Fibroblast of lung (primary cell): Measurements from ENCODE around the gene CORO1C. TPM values are rescaled to one million over a fixed set of nuclear protein-coding genes. Genes with fewer than 3 reads are reported as not detected.

Source experiments
- DNase-seq, 2 donors: peaks; one replicate each; pipeline versions ENCODE4 v3.0.0 to v3.0.0-alpha.2; 2010; ENCODE audit warnings: low read depth in 2 of 2
- H2AFZ ChIP-seq: 2 replicates; pipeline ENCODE4 v1.5.1; 2012; ENCODE audit warnings: low read length, control low read depth, inconsistent platforms
- H3K27ac ChIP-seq: 2 replicates; pipeline ENCODE4 v1.5.1; 2011; ENCODE audit warnings: low read length, control low read depth; ENCODE audit not compliant: insufficient read depth
- H3K27me3 ChIP-seq: 2 replicates; pipeline ENCODE4 v1.5.1; 2011; ENCODE audit warnings: mild to moderate bottlenecking, low read length; ENCODE audit not compliant: control insufficient read depth, insufficient read depth
- H3K36me3 ChIP-seq: 2 replicates; pipeline ENCODE4 v1.5.1; 2011; ENCODE audit warnings: low read length; ENCODE audit not compliant: control insufficient read depth, insufficient read depth
- H3K4me1 ChIP-seq: 2 replicates; pipeline ENCODE4 v1.5.1; 2011; ENCODE audit warnings: low read length; ENCODE audit not compliant: control insufficient read depth, insufficient read depth; ENCODE audit errors: extremely low read depth
- H3K4me2 ChIP-seq: 2 replicates; pipeline ENCODE4 v1.5.1; 2011; ENCODE audit warnings: low read length, control low read depth; ENCODE audit not compliant: insufficient read depth; ENCODE audit errors: extremely low read depth
- H3K4me3 ChIP-seq, 4 experiments: fragments of 200-600 bp in 1 of 4; sonication (generic) in 1 of 4; replicated peaks in 1 of 4; 2 replicates each; pipeline ENCODE4 v1.5.1; 2011 to 2016; ENCODE audit warnings: low read length in 4 of 4, low read depth in 3 of 4, mild to moderate bottlenecking in 3 of 4, control low read depth in 2 of 4, inconsistent platforms in 1 of 4, mixed read lengths in 1 of 4; ENCODE audit not compliant: insufficient read depth in 1 of 4; ENCODE audit errors: control extremely low read depth in 1 of 4
- H3K79me2 ChIP-seq: 2 replicates; pipeline ENCODE4 v1.5.1; 2012; ENCODE audit warnings: mild to moderate bottlenecking, low read length, inconsistent platforms; ENCODE audit not compliant: control insufficient read depth, insufficient read depth
- H3K9ac ChIP-seq: 2 replicates; pipeline ENCODE4 v1.5.1; 2011; ENCODE audit warnings: mild to moderate bottlenecking, low read length, control low read depth; ENCODE audit not compliant: insufficient read depth
- H3K9me3 ChIP-seq: 2 replicates; pipeline ENCODE4 v1.5.1; 2012; ENCODE audit warnings: low read depth, low read length; ENCODE audit not compliant: control insufficient read depth, insufficient read depth
- H4K20me1 ChIP-seq: 2 replicates; pipeline ENCODE4 v1.5.1; 2011; ENCODE audit warnings: low read length; ENCODE audit not compliant: control insufficient read depth, insufficient read depth; ENCODE audit errors: extremely low read depth
- CTCF ChIP-seq, 2 donors: IDR thresholded peaks in 1 of 2; conservative IDR thresholded peaks in 1 of 2; 1 replicate in 1 of 2; 2 replicates in 1 of 2; pipeline ENCODE4 v1.5.1; 2011 to 2012; ENCODE audit warnings: low read length in 2 of 2, control low read depth in 1 of 2, inconsistent platforms in 1 of 2, low read depth in 1 of 2, mild to moderate bottlenecking in 1 of 2
- EZH2 ChIP-seq: IDR thresholded peaks from 2 replicates; pipeline ENCODE4 v1.5.1; 2012; ENCODE audit warnings: low read length, control low read depth, mild to moderate bottlenecking; ENCODE audit errors: missing control alignments
- polyA plus RNA-seq, 2 donors: library from polyadenylated mRNA; depleted of rRNA in 1 of 2; stranded (reverse) in 1 of 2; unstranded in 1 of 2; fragments of >200 nt; gene quantifications; 2 replicates each; pipeline ENCODE4 v1.2.1, GENCODE V29; 2011 to 2012; ENCODE audit warnings: missing spikeins in 1 of 2
- total RNA-seq: library from RNA; depleted of rRNA; stranded (reverse); fragments of >200 nt; gene quantifications from 2 replicates; pipeline ENCODE4 v1.2.1, GENCODE V29; 2014

The CORO1C gene
- total and polyA plus RNA-seq, 2 donors (not counting 1 experiment from before 2014, with no cell fraction given) = 288 to 542 TPM

GRCh38 chr12:108747563-108747962, 16.2 kb upstream of the CORO1C start:
- no peak for DNase-seq
- Histone ChIP-seq H3K4me1 (no peaks in the 10 kb centered on the region), H3K9ac (no peak overlapping the region), H2AFZ (no peak overlapping the region), H3K4me3 (no peak overlapping the region), H3K27ac (no peak overlapping the region), H4K20me1 (no peaks in the 10 kb centered on the region), H3K9me3 (no peaks in the 10 kb centered on the region), H3K27me3 (no peaks in the 10 kb centered on the region), H3K79me2 (no peaks in the 10 kb centered on the region), H3K36me3 (no peaks in the 10 kb centered on the region), H3K4me2 (no peak overlapping the region)
- TF ChIP-seq CTCF (conservative IDR thresholded peaks at IDR 0.05 in 1 of 2, IDR thresholded peaks at IDR 0.05 in 1 of 2; ENCODE audit: low read depth in 1 of 2, low read length in 2 of 2) (no peak), EZH2 (no peak)

- TF ChIP-seq EZH2 (no peak), CTCF (conservative IDR thresholded peaks at IDR 0.05 in 1 of 2, IDR thresholded peaks at IDR 0.05 in 1 of 2; ENCODE audit: low read depth in 1 of 2, low read length in 2 of 2) (no peak)
- no peak overlapping the region for H3K4me3 ChIP-seq
- no peaks in the 10 kb centered on the region for H3K4me1 ChIP-seq
- no peak overlapping the region for H3K4me2 ChIP-seq
- no peak overlapping the region for H3K9ac ChIP-seq
- H4K20me1 ChIP-seq = no peaks in the 10 kb centered on the region
- no peak for DNase-seq
- no peaks in the 10 kb centered on the region for H3K79me2 ChIP-seq
- no peak overlapping the region for H2AFZ ChIP-seq
- H3K27me3 ChIP-seq = no peaks in the 10 kb centered on the region
- H3K36me3 ChIP-seq = no peaks in the 10 kb centered on the region
- H3K27ac ChIP-seq = no peak overlapping the region
- no peaks in the 10 kb centered on the region for H3K9me3 ChIP-seq
Observed at GRCh38 chr12:108745641-108746040, 14.3 kb upstream of the CORO1C start.

- H3K27ac ChIP-seq = no peak overlapping the region
- no peaks in the 10 kb centered on the region for H3K79me2 ChIP-seq
- no peak for TF ChIP-seq CTCF (conservative IDR thresholded peaks at IDR 0.05 in 1 of 2, IDR thresholded peaks at IDR 0.05 in 1 of 2; ENCODE audit: low read depth in 1 of 2, low read length in 2 of 2)
- no peaks in the 10 kb centered on the region for H4K20me1 ChIP-seq
- H3K9me3 ChIP-seq = no peaks in the 10 kb centered on the region
- H3K36me3 ChIP-seq = no peaks in the 10 kb centered on the region
- no peak overlapping the region for H3K9ac ChIP-seq
- DNase-seq = no peak
- H3K4me3 ChIP-seq = no peak overlapping the region
- H3K27me3 ChIP-seq = no peaks in the 10 kb centered on the region
- no peak overlapping the region for H2AFZ ChIP-seq
- no peaks in the 10 kb centered on the region for H3K4me1 ChIP-seq
- no peak overlapping the region for H3K4me2 ChIP-seq
Observed at GRCh38 chr12:108744021-108744897, 12.9 kb upstream of the CORO1C start.
